HG02884 (cell line): ENCODE results near the gene SPATA19.

Experiments used
- ATAC-seq: cut with Tn5 transposase; IDR thresholded peaks from one replicate; pipeline ENCODE4 v1.9.1; 2021; ENCODE audit warnings: mild to moderate bottlenecking, moderate library complexity; ENCODE audit not compliant: unreplicated experiment

Gene SPATA19

DNA sequence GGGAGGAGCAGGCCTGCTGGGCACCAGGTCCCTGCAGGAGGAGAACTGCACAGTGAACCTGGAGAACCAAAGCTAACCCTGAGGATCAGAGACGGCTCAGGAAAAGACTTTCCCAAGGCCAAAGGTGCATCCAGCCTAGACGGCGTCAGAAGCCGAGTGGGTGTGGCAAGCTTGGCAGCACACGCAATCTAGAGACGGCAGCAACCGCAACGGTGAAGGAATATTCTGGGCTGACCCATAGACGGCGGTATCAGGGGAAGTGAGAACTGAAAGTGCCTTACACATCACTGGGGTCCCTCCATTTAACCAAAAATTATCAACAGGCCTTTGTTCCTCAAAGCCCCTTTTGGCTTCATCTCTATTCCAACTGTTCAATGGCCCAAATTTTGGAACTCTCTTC lies 26.2 kb downstream of the SPATA19 start:
- no peak for ATAC-seq

DNA sequence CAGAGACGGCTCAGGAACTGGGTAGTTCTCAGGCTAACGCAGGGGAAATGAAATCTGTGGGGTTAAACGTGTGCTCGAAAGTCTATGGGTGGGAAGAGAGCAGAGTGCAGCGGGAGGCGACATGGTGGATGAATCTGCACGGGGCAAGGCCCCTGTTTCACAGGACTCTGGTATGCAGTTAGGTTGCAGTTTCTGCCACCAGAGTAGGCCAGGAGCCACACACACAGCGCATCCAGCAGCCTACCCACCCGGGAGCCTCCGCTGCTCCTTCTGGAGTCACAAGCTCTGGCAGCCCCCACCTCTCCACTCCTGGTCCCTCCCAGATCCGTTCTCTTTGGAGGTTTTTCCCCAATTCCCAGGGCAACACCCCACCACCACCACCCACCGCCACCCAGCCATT lies 27.0 kb downstream of the SPATA19 start:
- ATAC-seq, result no peak

DNA sequence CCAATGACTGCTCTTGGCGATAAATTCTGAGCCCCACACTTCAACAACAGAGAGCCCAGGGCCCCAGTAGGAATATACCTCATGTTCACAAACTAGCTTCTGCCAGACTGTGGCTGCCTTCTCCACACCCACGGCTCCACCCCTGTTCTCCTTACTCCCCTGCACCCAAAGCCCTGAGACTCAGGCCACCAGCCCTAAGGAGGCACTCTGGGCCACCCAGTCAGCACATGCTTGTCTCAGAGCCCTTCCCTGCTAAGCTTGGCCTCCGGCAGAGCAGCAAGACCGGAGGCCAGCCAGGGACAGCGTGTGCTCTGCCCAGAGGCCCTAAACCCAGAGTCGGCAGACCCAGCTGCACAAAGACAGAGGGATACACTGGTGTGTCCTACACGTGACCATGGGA lies 27.9 kb downstream of the SPATA19 start:
- ATAC-seq, result no peak

DNA sequence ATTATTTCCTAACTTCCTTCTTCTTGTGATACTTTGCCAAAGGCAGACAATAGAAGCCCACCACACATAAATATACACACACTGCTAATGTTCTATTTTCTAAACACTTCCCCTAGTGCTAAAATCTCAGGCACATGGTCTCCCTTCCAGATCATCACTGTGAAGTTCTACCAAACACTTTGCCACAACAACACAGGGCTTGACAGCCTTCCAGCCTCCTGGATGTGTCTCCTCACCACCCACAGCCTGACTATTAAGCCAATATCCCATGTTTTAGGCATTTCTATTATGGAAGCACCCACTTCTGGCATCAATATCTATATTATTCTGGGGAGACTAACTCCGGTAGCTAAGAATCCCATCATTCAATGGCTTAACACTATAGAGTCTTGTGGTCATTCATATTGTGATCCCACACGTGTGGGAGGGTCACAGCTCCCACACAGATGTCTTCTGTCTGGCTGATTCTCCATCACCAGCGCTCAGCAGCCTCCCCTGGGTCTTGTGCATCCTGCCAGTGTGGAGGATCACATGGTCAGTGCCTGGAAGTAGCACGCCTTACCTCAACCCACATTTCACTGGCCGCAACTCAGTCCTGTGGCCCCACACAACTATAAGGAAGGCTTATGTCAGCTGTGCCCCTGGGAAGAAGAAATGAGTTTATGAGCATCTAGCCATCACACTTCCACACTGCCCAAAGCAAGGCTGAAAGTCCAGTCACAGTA lies 29.0 kb downstream of the SPATA19 start:
- no peak for ATAC-seq

DNA sequence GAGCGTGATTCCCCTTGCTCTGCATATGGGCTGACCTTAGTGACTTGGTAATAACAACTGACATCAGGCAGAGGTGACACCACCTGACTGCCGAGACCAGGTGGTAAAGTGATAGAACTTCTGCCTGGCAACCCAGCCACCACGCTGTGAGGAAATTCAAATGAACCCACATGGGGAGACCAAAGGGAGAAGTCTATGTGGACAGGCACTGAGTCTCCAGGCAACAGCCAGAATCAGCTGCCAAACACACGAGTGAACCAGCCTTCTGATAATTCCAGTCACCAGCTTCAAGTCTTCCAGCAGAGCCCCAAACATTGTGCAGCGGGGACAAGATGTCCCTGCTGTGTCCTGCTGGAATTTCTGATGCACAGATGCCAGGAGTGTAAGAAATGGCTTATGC lies 29.7 kb downstream of the SPATA19 start:
- ATAC-seq, result no peak

DNA sequence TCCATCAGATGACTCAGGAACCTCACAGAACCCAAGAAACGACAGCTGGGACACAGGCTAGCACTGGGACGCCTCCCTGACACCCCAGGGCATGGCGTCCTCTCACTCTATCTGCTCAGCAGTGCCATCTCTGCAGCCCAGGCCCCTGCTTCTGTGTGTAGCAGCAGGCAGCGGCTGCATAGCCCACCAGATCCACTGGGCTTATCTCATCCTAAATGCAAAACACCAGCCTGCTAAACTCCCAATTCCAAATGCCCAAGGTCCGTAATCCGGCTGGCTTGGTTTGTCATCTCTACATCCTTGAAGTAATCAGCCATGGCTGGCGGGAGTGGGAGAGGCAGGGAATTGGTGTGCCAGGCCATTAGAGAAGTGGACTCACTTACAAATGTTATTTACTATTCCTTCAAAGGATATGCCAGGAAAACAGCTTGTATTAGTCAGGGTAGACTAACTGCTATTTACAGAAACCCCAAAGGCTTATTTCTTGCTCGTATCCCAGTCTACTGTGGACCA lies 30.7 kb downstream of the SPATA19 start:
- no peak for ATAC-seq

DNA sequence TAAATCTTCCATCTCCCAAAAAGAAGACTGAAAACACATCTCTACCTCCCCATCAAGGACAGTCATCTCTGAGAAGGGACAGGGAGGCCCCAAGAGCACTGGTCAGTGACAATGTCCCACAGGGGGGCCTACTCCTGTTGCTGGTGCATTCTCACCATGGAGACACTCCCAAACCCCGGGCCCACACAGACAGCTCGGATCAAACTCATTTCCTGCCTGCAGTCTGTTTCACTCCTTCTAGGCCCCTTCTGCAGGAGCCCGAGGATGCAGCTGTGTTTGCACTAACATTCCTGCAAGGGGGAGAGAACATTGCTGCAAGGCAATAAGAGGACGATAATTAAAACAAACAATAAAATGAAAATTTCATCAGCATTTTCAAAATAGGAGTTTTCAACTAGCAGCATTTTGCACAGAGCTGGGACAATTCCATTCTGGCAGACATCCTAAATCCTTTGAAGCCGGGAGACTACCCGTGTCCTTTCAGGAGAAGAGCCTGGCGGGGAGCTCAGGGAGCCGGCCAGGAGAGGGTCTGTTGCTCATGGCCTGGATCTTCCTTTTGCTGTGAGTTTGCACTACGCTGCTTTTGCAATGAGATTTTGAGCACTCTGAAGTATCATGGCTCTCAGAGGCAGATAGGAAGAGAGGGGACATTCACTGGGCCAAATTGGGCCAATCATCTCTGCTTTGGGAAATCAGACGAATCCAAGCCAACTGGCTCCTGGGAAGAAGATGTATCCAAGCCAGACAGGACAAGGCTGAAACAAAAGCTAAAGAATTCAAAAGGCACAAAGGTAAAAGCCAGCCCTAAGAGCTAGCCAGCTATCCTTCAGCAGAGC lies 33.2 kb downstream of the SPATA19 start:
- no peak for ATAC-seq

DNA sequence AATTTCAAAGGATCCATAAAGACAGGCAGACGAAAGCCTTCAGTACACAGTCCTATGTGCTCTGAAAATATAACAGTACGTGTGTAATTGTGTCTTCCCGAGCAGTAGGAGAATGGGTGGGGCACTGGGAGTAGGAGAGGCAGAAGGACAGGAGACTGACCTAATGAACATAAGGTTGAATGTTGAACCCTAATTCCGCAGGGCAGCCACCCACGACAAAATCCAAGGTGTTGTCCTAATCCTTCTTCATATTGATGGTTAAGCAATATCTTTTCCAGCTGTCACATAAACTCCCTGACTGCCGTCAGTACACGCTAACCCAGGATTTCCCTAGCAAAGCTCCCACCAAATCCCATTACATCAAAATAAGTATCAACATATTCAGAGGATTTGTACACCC lies 34.5 kb downstream of the SPATA19 start:
- ATAC-seq, result no peak

DNA sequence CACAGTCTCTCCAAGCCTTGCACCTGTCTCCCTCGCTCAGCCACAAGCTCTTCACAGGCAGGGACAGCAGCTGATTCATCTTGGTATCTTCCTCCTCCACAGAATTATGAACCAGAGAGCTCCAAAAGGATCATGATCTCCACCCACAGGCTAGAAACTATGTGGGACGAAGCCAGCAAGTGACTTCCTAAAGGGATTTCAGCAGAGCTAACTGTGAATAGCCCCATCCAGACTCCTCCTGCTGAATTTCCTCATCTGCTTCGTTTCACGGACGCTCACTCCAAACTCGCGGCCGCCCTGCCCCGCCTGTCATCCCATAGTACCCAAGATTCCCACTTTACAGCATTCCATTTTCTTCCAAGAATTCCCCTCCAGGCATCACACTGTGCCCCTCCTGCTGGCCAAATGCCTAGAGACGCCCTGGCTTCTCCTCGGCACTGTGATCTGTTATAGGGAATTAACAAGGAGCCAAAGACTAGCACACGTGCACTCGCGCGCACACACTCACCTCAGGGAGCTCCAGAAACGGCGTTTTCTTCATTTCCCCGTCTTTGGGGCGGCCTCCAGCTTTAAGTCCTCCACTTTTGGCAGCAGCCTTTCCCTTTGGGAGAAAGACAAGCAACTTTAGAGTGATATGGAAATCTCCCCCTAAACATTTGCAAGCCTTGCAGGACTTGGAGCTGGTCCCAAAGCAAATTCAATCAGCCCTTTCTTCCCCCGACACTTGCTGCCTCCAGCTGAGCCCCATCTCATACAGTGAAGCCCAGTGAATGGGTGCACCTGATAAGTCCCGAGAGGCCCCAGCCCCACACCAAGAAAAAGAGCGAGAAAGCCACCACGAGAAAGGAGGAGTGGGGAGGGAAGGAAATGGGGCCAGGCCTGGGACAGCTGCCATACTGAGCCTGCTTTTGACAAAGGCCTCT lies 35.5 kb downstream of the SPATA19 start:
- no peak for ATAC-seq

DNA sequence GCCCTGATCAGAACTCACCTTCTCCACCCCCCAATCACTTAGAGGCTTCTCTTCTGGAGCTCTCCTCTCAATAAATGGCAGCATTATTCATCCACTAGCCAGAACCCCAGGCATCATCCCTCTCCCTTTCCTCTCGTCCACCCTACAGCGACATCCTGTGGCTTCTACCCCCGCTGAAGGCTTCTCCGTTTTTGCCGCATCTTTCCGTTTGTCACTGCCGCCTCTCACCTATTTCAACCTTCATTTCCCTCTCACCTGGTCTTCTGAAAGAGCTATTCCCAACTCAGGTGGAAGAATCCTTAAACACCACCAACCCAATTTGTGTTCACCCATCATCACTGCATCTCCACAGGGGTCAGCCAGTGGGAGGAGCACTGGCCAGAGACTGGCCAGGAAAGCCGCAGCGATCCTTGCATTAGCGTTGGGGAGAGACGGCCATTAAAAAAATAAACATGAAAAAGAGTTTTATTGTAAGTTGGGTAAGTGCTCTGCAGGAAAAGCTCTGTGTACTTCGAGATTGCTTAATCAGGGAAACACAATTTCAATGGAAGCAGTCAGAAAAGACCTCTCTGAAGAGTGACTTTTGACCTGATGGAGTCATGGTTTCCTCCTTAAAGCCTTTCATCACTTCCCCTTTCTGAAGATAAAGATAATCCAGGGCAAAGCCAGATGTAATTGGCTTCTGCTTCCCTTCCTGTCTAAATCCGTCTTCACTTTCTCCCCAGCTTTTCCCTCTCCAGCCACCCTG lies 36.7 kb downstream of the SPATA19 start:
- no peak for ATAC-seq

DNA sequence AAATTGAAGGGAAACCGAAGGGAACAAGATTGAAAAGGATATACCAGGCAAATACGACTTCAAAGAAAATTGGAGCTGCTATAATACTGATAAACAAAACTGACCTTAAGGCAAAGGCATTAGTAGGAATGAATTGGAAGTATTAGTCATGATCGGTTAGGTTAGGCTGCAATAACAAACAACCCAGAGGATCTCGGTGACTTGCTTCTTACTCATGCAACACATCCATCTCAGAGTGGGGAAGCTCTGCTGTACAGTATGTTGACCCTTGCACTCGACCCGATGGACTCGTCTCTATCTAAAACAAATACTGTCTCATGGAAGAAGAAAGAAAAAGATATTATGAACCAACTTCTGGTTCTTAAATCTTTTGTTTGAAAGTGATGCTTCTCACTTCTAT lies 42.3 kb downstream of the SPATA19 start:
- ATAC-seq, result no peak

DNA sequence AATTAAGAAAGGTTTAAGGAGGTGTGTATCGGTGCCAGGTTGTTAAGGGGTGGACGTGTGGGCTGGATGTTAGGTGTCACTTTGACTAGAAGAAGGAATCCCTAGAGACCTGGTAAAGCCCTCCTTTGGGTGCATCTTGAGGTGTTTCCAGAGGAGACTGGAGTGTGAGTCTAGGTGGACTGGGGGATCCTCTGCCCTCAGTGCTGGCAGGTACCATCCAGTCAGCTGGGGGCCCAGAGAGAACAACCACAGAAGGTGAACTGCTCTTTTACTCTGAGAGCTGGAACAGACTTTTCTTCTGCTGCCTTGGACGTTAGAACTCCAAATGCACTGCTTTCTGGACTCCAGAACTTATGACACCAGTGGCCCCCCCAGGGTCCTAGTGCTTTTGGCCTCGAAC lies 44.0 kb downstream of the SPATA19 start:
- no peak for ATAC-seq

DNA sequence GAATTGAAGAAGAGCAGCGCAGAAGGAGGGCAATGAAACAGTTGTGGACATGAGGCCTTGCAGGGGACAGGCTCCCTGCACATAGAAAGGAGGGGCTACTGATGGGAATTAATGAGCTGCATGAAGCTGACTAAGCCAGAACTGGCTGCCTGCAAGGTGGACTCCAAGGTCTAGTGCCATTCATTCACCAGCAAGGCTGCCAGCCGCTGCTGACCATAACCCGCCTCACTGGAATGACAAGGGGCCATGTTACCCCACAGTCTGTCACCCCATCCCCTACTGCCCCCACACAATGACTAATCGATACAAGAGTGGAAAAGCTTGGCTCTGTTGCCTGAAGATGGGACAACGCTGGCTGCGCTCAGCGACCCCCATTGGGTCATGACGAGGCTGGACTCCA lies 44.6 kb downstream of the SPATA19 start:
- ATAC-seq, result no peak

DNA sequence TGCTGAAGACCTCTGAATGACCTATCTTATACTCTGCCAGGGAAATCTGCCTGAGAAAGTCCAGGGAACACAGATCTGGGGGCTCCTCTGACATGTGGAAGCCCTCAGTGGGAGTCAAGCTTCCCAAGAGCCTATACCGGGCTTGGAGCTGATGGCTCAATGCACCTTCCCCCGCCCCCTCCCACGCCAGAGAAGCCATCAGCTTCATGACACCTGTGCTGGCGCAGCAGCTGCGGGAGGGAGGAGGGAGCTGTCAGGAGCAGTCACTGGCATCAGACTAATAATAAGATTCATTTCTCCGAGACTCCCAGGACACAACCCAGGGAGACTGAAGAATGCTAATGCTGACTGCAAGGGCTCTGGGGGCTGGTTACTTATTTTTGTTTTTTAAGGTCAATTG lies 47.8 kb downstream of the SPATA19 start:
- no peak for ATAC-seq

DNA sequence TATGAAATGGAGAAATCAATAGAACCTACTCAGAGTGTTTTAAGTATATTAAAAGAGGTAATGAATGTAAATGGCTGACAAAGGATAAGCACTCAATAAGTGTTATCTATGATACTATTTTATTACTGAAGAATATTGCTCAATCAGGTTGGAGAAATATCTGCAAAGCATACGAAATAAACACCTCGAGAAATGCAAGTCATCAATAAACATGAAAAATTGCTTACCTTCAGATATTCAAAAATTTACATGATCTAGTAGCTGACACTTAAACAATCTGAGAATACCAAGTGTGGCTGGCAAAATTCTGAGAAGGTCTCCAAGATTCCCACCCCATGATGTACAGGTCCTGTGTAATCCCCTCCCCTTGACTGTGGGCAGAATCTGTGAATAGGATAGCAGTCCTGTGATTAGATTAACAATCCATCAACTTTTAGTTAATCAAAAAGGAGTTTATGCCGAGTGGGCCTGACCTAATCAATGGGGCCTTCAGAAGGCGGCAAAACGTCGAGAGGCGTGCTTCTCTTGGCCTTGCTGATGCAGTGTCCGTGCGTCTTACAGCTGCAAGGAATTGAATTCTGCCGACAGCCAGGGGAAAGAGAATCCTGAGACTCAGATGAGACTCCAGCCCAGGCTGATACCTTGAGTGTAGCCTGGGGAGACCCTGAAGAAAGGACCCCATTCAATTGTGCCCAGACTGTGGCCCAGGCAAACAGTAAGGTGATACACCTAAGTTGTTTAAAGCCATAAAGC lies 49.1 kb downstream of the SPATA19 start:
- no peak for ATAC-seq

DNA sequence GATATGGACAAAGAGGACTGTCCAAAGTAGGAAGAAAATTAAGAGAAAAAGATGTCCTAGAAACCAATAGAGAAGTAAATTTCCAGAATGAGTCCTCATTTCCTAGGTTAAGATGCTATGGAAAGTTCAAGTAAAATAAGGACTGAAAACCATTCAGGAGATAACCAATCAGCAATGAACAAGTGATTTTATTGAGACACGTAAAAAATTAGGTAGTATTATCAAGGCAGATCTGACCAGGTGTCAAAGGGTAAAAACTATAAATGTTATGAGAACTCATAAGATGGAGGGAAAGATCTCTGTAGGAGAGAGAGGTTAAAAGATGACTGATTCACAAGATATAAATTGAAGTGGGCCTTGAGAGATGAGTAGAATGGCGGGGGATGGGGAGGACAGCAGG lies 50.2 kb downstream of the SPATA19 start:
- ATAC-seq, result no peak

DNA sequence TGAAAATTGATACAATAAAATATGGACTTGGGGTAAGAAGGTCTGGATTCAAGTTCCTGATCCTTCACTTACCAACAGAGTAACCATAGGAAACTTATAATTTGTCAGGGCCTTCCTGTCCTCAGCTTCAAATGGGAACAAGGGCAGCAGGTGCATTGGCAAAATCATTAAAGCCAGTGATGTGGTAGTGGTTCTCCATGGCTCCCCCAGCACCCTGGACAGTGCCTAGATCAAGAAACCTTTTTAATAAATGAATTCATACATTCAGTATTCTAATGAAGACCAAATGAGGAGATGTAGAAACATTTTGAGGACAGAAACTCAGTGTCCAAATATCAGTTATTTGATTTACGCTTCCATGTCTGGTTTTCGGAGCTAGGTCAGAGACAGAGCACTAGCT lies 51.1 kb downstream of the SPATA19 start:
- no peak for ATAC-seq

DNA sequence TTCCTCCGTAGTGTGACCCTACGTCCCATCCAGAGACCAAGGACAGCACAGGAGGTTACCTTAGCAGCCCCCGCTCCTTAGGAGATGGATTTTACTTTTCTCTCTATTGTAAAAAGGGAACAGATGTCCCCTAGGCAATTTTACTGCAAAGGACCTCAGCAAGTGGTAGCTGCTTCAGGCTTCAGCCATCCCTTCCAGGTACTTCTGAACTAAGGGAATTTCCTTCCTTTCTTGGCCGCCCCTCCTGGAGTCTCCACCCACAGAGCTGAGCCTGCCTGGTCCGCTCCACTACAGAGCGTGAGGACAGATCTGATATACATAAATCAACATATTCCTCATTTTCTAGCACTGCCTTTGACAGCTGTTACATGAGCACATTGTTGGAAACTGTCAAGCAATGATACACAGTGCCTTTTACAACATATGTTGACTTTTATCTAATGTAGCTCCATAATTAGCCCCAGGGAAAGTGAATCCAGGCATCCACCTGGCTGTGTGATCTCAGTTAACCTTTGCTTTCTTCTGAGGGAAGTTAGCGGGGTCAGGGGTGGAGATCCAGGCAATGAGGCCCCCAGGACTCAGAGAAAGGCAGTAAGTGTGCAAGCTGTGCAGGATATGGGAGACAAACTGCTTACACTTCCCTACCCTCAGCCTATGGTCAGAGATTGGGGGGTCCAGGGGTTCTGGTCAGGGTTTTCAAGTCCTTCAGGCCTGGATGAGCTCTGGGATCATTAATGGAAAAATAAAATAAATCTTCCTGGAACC lies 51.9 kb downstream of the SPATA19 start:
- ATAC-seq, result no peak

DNA sequence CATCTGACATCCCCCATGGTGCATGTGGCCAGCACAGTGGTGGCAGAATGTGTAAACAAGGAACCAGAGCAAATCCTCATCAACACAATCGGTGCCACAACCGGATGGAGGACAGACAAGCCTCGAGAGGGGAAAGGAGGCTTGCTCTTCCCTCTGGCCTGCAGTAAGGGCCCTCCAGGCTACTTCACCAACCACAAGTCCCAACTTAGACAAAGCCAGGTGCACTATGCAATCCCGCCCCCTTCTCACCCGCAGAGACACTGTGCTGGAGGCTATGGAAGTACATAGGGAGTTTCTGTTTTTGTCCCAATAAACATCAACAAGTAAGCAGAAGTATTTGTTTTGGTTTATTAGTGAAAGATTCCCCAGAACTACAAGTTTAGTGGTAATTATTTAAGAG lies 54.3 kb downstream of the SPATA19 start:
- ATAC-seq, result no peak
